RPMI7951 (cell line): Measurements from ENCODE around the gene APPBP2. TPM values are rescaled to one million over a fixed set of nuclear protein-coding genes. Genes with fewer than 3 reads are reported as not detected.
A peak's percentile ranks its signal among the peaks of the same experiment; 100 is the strongest.
"Not testable (repeated sequence)": the region's sequence is repeated elsewhere in the genome, so short reads cannot be mapped to it uniquely, and the experiment has no call there.

Experiments
- DNase-seq: peaks from one replicate; pipeline ENCODE4 v3.0.0-alpha.2; 2012; ENCODE audit warnings: low read depth
- total RNA-seq: library from RNA; depleted of rRNA; stranded (reverse); fragments of >200 nt; shearing (Covaris generic); gene quantifications from 2 replicates; pipeline ENCODE4 v1.2.3, GENCODE V29; 2014; rRNA removed

APPBP2 gene, protein sequence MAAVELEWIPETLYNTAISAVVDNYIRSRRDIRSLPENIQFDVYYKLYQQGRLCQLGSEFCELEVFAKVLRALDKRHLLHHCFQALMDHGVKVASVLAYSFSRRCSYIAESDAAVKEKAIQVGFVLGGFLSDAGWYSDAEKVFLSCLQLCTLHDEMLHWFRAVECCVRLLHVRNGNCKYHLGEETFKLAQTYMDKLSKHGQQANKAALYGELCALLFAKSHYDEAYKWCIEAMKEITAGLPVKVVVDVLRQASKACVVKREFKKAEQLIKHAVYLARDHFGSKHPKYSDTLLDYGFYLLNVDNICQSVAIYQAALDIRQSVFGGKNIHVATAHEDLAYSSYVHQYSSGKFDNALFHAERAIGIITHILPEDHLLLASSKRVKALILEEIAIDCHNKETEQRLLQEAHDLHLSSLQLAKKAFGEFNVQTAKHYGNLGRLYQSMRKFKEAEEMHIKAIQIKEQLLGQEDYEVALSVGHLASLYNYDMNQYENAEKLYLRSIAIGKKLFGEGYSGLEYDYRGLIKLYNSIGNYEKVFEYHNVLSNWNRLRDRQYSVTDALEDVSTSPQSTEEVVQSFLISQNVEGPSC
- total RNA-seq = 18.7 and 20.3 TPM in 2 replicates

DNA sequence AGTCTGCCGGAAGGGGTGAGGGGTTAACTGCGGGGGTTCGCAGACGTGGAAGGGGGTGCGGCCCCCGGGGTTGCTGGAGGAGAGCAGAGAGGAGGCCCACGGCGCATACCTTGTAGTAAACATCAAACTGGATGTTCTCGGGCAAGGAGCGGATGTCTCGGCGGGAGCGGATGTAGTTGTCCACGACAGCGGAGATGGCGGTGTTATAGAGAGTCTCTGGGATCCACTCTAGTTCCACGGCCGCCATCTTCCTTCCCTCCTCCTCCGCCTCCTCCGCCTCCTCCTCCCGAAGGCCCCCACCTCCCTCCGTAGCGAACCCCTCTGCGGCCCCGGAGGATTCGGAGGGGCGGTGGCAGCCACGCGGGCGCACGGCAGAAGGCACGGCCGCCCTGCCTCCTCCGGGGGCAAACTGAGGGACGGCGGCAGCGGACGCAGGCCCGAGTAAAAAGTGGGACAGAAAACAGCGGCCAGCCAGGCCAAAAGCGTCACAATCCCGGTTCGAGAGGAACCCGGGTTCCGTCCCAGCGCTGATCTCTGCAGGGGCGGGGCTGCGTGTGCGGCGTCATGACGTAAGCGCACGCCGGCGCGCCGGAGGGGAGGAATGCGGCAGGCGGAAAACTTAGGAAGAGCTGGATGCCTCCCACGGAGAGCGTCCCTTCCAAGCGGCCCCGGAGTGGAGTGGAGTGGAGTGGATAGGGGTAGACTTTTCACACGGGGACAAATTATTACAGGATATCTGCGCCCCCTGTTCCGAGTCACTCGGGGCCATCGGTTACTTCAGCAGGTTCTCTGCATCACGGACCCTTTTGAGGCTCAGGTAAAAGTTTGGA is at the start of gene APPBP2:
Gene APPBP2, minus strand, starts transcription at position 558 of the 830 bp plus-strand sequence. Its CDS starts 311 bp downstream, at position 247.
- DNase-seq = peak; percentile 83

DNA sequence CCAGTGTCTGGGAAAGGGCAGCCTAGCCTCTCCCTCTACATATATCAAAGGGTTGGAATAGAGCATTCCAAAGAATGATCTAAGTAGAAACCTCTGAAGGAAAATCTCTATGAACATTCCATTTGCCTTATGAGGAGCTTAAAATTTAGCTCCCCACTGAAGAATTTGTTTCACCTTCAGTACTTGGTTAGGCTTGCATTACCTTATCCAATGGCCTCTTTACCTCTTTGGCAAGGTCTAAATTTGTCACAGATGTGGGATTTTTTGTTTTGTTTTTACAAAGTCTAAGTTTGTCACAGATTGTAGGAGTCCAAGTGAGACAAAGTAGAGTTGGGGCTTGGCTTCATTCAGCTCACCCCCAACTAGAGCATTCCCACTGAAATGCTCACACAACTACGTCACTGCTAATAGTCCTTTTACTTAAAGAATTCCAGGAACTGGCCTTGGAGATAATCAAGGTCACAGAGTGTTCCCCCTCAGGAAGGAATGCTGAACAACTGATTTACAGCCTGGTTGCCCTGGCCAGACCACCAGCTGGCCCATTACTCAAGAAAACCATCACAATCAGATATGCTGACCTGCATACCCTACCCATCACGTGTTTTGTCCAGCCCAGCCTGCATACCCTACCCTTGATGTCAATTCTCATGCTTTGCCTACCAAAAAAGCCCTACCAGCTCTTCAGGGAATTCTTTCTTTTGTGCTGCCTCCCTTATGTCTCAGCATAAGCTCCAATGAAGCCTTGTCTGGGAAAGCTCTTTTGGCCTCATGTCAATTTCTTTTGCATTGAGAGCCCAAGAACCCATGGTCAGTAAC is 47.4 kb upstream of the APPBP2 start:
- no peak for DNase-seq

DNA sequence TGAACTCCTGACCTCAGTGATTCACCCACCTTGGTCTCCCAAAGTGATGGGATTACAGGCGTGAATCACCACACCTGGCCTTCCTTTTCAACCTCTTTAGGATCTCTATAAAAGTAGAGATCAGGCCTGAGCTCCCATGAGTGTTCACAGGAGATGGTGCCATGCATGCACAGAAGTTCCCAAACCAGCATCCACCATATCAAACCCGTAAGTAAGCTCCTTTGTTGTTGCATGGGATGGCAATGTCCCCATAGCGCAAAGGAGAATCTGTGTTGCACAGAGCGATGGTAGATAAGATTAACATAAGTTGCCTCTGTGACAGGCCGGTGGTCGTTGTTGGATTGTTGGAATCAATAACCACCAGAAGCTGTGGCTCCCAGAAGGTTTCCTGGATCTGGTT is 39.2 kb upstream of the APPBP2 start:
- DNase-seq = no peak

DNA sequence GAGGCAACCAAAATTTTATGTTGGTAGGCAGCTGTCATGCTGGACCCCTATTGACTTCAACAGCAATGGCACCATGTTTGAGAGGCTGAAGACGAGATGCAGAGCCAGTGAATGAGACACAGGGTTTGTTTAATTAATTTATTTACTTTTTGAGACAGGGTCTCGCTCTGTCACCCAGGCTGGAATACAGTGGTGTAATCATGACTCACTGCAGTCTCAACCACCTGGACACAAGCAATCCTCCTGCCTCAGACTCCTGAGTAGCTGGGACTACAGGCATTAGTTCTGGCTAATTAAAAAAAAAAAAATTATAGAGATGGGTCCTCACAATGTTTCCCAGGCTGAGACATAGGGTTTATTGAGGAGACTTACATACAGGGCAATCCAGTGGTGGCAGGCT is 37.7 kb upstream of the APPBP2 start:
- DNase-seq = no peak

DNA sequence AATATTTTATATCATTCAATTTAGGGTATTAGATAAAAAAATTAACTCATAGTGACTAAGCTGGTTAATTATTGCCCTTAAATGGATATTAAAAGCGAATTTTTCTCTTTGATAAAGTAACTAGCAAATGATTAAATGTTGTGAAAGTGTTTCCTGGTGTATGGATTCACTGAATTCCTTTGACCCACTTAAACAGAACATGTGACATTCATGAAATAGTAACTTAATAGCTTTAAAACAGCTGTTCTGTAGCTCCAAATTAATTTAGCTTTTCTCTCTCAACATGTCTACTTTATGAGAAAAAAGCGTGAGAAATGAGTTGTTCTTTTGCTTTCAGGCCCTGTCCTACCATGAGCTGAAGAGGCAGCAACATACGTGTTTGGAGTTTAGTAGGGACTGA is 36.4 kb upstream of the APPBP2 start:
- no peak for DNase-seq

DNA sequence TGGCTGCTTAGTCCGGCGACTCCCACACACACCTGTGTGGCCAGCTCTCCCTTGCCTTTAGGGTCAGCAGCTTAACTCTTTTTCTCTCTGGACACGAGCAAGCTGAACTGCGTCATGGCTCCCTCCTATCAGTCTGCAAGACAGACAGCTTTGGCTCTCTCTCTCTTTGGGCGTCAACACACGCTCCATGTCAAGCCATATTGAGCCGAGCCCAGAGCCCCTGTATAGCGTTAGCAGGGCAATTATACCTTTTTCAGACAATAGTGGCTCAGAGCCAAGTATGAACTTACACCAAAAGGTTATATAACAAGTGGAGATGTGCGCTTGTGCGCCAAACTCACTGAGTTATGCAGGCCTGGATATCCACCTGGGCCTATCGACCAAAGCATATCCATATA is 34.8 kb upstream of the APPBP2 start:
- DNase-seq = no peak

DNA sequence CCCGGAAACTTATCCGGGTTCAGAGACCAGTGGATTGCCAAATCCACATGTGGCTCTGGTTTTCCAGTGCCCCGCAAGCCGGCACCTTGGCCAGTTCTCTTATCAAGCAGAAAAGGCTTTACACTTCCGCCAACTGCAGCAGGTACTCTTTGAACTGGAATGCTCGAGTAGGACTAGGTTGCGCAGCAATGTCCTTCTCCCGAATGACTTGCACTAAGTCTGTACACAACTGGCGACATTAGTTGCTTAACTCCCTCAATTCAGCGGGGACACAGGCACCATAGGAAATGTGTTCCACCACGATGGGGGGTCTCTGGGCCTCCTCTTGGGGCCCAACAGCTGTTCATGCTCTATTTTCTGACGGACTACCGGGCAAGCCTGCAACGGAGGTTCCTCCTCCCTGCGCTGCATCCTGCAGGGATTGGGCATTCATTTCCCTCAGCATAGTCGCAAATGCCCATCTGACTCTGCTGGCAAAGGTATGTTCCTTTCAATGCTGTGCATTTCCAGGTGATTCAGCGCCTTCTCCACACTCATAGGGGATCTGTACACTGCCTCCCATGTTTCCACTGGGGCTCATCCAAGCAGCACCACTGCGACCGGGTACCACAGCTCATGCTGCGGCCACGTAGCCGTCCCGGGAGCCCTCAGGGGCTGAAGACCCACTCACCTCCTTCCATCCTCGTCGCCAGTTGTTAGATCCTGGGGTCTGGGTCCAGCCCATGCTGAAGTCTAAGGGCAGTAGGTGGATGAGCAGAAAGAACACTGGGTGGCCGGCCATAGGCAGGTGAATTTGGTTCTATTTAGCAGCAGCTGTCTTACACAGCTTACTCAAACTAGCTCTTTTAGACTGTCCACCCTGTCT is 34.2 kb upstream of the APPBP2 start:
- no peak for DNase-seq

DNA sequence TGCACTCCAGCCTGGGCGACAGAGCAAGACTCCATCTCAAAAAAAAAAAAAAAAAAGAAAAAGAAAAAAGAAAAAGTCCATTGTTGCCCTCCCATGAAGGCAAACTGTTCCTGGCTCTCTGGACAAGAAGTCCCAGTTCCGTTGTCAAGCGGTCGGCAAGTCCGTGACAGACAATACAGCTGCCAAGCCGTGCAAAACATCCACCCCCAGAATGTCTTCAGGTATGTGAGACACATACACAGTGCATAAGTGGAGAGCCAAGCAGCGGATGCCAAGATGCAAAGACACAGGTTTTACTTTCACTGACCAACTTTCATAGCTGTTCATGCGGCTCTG is 33.6 kb upstream of the APPBP2 start:
- no peak for DNase-seq

DNA sequence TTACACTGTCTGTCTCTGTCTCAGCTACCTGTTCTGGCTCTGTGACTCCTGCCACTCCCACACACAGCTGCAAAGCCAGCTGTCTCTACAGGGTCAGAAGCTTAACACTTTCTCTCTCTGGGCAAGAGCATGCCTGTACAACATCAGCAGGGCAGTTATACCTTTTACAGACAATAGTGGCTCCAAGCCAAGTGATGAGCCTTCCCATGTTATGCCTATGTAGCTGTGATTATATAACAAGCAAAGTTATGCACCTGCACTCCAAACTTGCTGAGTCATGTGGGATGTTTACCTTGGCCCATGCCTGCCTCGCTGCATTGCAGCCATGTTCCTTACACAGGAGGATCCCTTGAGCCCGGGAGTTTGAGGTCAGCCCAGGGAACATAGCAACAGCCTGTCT is 31.8 kb upstream of the APPBP2 start:
- DNase-seq = no peak

DNA sequence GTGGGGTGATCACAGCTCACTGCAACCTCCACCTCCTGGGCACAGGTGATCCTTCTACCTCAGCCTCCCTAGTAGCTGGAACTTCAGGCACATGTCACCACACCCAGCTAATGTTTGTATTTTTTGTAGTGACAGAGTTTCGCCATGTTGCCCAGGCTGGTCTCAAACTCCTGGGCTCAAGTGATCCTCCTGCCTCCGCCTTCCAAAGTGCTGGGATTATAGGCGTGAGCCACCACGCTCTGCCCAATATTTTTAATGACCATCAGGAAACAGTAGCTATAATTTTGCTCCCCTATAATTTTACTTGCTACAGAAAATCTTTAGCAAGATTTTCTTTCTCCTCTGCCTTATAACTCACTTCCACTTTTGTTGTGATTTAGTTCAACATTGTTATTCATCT is 29.7 kb upstream of the APPBP2 start:
- DNase-seq = no peak

DNA sequence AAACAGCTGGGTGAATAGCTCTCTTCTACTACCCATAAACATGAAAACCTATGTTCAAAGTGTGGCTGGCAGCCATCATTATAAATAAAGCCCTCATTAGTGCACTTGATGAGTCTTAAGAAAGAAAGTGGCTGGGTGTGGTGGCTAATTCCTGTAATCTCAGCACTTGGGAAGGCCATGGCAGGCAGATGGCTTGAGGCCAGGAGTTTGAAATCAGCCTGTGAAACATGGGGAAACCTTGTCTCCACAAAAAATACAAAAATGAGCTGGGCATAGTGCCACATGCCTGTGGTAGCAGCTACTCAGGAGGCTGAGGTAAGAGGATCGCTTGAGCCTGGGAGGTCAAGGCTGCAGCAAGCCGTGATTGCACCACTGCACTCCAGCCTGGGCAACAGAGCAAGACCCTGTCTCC is 28.3 kb upstream of the APPBP2 start:
- DNase-seq = peak; percentile 71

DNA sequence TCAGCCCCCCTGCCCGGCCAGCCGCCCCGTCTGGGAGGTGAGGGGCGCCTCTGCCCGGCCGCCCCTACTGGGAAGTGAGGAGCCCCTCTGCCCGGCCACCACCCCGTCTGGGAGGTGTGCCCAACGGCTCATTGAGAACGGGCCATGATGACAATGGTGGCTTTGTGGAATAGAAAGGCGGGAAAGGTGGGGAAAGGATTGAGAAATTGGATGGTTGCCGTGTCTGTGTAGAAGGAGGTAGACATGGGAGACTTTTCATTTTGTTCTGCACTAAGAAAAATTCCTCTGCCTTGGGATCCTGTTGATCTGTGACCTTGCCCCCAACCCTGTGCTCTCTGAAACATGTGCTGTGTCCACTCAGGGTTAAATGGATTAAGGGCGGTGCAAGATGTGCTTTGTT is 26.2 kb upstream of the APPBP2 start:
- not testable (repeated sequence) for DNase-seq

DNA sequence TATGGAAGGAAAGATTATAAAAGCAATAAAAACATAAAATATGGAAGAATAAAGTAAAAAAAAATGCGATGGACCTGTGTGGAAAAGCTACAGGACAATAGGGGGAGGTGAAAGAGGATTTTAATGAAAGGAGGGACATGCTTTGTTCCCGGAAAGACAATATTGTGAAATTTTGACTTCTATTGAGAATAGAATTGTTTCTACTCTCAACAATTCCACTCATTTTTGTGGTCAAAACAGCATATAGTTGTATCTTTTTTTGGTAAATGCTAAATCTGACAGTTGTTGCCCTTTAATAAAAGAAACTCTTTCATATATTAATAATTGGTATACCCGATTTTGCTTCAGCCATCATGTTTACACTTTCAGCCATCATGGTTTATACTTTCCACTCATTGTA is 22.9 kb upstream of the APPBP2 start:
- DNase-seq = no peak

DNA sequence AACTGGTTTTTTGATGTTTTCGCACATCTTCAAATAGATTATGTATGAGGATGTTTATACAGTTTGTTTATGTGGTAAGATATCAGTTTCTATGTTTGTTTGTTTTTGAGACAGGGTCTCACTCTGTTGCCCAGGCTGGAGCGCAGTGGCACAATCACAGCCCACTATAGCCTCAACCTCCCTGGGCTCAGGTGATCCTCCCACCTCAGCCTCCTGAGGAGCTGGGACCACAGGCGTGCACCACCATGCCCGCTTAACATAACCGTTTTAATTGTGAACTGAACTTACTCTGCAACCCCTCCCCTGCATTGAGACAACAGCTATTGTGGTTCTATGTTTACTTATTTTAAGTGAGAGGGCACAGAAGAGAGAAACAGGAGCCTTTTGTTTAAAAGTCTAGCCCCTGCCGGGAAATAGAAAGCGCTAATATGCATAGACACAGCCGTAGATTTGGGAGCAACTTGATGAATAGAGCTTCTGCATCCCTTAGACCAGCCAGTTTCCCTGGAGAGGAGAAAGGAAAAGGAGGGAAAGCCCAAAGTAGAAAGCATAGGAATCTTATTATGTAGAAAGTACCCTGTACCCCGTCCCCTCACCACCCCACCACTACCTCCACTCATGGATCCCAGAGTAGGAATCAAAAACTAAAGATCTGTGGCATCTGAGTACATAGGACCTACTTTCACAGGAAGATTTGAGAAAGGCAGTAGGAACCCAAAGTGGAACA is 19.6 kb upstream of the APPBP2 start:
- no peak for DNase-seq

DNA sequence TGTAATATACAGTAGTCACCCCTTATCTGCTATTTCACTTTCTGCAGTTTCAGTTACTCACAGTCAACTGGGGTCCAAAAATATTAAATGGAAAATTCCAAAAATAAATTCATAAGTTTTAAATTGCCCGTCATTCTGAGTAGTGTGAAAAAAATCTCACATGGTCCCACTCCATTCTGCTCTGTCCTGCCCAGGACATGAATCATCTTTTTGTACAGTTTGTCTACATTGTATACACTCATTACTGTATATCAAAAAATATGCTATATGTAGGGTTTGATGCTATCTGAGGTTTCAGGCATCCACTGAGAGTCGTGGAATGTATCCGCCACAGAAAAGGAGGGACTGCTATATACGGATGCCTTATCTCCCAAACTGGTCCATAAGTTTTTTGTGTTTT is 16.0 kb upstream of the APPBP2 start:
- DNase-seq = no peak

DNA sequence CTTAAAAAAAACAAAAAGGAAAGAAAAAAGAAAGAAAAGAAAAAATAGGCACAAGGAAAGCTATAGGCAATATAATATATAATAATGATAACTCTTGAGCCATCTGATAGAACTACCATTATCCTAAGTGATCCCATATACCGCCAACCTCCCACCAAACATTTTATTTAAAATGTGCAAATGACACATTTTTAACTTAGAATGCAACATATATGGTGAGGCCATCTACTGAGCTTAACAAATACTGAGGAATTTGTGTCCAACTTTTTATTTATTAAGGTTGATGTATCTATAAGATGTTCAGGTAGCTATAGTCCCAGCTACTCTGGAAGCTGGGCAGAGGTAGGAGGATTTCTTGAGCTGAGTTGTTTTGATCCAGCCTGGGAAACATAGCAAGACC is 14.4 kb upstream of the APPBP2 start:
- no peak for DNase-seq

DNA sequence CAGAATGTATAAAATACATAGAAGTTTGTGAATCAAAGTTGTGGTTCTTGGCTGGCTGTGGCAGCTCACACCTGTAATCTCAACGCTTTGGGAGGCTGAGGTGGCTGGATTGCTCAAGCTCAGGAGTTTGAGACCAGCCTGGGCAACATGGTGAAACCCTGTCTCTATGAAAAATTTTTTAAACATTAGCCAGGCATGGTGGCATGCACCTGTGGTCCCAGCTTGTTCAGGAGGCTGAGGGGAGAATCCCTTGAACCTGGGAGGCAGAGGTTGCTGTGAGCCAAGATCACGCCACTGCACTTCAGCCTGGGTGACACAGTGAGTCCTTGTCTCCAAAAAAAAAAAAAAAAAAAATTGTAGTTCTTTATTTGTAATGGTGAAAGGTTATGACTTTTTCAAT is 13.8 kb upstream of the APPBP2 start:
- DNase-seq = no peak

DNA sequence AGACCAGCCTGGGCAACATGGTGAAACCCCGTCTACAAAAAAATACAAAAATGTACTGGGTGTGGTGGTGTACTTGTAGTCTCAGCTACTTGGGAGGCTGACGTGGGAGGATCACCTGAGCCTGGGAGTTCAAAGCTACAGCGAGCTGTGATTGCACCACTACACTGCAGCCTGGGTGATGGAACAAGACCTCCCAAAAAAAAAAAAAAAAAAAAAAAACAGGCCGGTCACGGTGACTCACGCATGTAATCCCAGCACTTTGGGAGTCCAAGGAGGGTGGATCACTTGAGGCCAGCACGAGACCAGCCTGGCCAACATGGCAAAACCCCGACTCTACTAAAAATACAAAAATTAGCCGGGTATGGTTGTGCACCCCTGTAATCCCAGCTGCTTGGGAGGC is 12.7 kb upstream of the APPBP2 start:
- no peak for DNase-seq

DNA sequence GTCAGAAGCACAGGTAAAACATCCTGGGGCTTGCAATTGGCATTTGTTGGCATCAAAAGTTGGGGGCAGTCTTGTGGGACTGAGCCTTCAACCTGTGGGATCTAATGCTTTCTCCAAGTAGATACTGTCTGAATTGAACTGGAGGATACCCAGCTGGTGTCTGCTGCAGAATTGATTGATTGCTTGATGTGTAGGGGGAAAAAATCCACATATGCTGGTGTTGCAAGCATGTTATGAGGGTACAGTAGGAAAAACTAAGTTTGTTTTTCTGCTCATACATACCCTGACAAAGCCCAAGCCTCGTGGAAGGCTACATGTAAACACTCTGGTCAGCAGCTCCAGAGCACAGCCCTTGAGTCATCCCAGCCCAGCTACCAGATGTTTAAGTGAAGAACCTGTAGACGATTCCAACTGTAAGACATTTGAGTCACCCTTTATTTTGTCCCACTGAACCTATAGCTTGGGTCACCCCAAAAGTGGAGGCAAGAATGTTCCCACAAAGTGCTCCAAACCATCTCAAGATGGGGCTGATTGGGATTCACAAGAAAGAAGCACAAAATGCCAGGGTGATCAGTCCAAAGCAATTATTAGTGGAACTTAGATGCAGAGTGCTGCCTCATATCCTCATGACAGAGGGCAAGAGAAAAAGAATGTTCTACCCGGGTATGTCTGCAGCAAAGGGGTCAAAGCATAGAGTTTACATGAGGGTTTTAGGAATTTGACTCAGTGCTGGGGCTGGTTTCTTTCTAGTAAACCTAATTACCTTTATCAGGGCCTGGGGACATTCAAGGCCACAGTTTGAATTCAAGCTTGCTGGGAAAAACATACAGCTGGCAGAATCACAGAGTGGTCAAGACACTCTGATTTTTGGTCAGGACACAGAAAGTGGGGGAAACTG is 9.6 kb upstream of the APPBP2 start:
- DNase-seq = peak; percentile 49
